Endothelial cell of hepatic sinusoid (primary cell): ENCODE data around the gene TIAM1.

Source experiments
- in situ Hi-C: cut with HindIII; loops from 2 replicates; pipeline ENCODE4 v1.10.0; 2017; ENCODE audit warnings: low sequenced_read_pairs

Gene TIAM1

DNA sequence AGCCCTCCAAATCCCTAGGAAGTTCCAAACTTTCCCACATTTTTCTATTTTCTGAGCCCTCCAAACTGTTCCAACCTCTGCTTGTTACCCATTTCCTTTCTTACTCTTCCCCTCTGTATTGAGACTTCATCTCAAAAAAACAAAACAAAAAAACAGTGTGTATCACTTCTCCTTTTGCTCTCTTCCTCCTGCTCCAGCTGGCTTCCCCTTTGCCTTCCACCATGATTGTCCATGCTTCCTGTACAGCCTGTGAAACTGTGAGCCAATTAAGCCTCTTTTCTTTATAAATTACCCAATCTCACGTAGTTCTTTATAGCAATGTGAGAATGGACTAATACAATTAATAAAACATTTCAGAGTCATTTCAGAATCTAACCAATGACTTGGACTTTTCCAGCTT, 236.2 kb downstream of the TIAM1 start:
- in situ Hi-C loops = loop anchor here (25.0 kb wide), 1 partner anchor 504 kb away; no protein-coding TSS in a partner anchor

DNA sequence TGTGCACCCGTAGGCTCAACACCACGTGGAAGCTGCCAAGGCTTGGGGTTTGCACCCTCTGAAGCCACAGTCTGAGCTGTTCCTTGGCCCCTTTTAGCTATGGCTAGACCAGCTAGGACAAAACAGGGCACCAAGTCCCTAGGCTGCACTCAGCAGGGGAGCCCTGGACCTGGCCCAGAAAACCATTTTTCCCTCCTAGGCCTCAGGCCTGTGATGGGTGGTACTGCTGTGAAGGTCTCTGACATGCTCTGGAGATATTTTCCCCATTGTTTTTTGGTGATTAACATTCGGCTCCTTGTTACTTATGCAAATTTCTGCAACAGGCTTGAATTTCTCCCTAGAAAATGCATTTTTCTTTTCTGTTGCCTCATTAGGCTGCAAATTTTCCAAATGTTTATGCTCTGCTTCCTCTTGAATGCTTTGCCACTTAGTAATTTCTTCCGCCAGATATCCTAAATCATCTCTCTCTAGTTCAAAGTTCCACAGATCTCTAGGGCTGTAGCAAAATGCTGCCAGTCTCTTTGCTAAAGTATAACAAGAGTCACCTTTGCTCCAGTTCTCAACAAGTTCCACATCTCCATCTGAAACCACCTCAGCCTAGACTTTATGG, 236.8 kb downstream of the TIAM1 start:
- in situ Hi-C loops = loop anchor here (25.0 kb wide), 1 partner anchor 505 kb away; no protein-coding TSS in a partner anchor

DNA sequence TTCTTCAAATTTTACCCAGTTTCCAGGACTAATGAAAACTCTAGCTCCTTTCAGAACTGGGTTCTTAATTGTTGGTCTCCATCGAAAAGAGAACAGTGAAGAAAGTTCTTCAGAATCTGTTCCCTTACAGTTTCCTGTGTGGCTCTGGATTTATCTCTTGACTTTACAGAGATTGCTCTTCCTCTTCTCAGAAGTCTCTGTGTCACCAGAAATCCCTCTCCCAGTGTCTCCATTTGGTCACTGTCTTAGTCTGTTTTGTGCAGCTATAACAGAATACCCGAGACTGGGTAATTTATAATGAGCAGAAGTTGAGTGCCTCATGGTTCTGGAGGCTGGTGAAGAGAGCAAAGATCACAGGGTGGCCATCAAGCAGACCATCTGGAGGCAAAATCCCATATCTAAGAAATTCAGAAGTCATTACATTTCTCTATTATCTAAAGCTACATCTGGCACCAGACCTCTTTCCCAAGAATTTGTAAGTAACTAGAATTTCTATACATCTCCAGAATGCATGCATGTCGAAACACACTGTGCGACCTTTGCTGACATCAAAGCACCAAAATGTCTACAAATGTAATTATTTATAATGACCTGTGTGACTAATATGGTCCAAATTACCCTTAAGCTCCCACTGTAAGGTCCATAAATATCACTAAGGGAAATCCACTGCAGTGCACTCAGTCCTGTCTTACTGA, 240.3 kb downstream of the TIAM1 start:
- in situ Hi-C loops = loop anchor here (25.0 kb wide), 1 partner anchor 509 kb away; no protein-coding TSS in a partner anchor

DNA sequence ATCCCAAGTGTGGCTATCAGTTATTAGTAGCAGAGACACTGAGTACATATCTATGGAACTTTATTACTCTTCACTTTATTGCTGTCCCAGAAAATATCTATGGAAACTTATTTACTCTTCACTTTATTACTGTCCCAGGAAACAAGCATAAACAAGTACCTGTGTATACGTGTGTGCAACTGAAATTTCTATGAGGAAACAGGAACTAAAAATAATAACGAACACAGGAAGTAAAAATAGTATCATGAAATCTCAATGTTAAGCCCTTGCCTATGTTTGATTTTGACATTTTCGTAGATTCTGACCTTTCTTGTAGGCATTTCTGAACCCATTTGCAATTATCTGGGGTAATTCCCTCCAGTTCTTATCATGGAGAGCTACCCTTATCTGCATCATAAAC, 240.9 kb downstream of the TIAM1 start:
- in situ Hi-C loops = loop anchor here (25.0 kb wide), 1 partner anchor 509 kb away; no protein-coding TSS in a partner anchor

DNA sequence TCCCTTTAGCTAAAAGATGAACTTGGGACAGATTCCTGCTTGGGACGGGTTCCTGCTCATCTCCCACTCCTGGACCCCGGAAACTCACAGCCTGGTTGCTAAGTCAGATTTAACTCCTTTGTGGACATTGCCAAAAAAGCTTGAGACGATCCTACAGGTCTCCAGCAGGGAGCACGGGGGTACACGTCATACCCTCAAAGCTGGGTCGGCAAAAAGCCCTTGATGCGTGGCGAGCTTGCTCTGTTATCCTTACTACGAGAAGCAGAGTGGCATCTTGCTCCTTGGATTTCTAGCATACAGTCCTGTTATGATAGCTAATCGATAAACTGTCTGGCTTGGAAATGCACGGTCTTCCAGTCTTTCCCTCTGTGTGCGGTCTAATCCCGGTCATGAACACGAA, 244.9 kb downstream of the TIAM1 start:
- in situ Hi-C loops = loop anchor here (5.0 kb wide), 1 partner anchor 73 kb away; no protein-coding TSS in a partner anchor

DNA sequence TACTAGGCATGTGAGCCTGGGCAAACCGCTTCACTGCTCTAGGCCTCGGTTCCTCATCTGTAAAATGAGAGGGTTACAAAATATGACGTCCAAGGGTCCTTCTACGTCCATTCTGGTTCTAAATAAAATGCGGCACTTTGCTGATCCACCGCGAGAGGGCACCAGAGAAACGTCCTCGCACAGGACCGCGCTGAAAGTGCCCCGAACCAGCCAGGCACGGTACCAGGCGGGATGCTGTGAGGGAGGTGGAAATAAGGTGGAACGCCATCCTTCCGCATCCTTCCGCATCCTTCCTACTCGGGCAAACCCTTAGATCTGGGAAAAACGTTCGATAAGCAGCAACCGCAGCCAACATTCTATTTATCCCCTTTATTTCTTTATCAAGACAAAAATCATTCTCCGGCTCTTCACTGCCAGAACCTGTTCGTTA, 245.5 kb downstream of the TIAM1 start:
- in situ Hi-C loops = loop anchor here (5.0 kb wide), 1 partner anchor 74 kb away; no protein-coding TSS in a partner anchor

DNA sequence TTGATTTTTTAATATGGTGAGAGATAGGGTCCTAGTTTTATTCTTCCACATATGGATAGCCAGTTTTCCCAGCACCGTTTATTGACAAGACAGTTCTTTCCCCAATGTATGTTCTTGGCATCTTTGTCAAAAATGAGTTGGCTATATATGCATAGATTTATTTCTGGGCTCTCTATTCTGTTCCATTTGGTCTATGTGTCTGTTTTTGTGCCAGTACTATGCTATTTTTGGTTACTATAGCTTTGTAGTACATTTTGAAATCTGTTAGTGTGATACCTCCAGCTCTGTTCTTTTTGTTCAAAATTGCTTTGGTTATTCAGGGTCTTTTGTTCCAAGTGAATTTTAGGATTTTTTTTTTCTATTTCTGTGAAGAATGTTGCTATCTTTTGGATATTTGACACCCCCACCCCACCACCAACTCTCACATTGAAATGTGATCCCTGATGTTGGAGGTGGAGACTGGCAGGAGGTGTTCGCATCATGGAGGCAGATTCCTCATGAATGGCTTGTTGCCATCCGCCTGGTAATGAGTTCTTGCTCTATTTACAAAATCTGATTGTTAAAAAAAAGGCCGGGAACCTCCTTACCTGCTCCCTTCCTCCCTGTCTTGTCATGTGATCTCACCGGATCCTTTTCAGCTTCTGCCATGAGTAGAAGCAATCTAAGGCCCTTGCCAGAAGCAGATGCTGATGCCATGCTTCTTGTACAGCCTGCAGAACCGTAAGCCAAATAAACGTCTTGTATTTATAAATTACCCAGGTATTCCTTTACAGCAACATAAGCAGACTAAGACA, 251.0 kb downstream of the TIAM1 start:
- in situ Hi-C loops = no loop called here

DNA sequence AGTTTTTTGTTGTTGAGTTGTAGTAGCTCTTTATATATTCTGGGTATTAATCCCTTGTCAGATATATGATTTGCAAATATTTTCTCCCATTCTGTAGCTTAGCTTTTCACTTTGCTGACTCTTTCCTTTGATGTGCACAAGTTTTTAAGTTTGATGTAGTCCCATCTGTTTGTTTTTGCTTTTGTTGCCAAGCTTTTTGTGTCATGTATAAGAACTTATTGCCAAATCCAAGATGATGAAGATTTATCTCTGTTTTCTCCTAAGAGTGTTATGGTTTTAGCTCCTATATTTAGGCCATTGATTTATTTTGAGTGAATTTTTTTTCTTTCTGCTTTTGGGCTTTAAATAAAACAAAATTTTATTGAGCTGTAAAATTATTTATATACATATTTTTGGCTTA, 253.7 kb downstream of the TIAM1 start:
- in situ Hi-C loops = no loop called here

DNA sequence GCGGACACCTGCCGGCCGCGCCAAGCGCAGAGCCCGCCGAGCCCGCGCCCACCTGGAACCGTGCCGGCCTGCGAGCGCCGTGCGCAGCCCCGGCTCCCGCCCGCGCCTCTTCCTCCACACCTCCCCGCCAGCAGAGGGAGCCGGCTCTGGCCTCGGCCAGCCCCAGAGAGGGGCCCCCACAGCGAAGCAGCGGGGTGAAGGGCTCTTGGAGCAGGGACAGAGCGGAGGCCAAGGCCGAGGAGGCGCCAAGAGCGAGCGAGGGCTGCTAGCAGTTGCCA, 255.6 kb downstream of the TIAM1 start:
- in situ Hi-C loops = no loop called here

DNA sequence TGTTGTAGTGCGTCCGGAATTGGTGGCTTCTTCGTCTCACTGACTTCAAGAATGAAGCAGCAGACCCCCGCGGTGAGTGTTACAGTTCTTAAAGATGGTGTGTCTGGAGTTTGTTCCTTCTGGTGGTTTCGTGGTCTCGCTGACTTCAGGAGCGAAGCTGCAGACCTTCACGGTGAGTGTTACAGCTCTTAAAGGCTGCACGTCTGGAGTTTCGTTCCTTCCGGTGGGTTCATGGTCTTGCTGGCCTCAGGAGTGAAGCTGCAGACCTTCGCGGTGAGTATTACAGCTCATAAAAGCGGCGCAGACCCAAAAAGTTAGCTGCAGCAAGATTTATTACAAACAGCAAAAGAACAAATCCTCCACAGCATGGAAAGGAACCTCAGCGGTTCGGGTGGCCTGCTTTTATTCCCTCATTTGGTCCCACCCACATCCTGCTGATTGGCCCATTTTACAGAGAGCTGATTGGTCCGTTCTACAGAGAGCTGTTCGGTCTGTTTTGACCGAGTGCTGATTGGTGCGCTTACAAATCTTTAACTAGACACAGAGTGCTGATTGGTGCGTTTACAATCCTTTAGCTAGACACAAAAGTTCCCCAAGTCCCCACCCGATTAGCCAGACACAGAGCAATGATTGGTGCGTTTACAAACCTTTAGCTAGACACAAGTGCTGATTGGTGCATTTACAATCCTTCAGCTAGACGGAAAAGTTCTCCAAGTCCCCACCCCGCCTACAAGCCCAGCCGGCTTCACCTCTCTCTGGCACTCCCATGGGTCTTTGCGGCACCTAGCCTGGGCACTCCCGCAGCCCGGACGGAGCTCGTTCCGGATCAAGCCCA, 256.2 kb downstream of the TIAM1 start:
- in situ Hi-C loops = no loop called here

DNA sequence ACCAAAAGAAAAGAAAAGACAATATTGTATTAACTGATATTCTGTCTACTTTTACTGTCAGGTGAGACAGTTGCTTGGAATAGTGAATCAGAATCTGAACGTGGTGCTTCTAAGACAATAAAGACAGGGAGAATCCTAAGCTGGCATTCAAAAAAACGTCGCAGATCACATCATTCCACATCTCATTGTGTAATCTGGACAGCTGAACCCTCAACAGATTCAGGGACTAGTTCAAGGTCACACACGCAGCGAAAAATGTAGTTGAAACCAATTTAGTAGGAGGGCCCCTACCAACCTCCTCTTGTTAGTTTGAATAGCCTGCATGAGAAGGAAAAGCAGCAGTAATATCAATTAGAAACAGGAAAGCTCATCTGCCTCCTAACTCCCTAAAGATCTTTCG, 259.4 kb downstream of the TIAM1 start:
- in situ Hi-C loops = no loop called here

DNA sequence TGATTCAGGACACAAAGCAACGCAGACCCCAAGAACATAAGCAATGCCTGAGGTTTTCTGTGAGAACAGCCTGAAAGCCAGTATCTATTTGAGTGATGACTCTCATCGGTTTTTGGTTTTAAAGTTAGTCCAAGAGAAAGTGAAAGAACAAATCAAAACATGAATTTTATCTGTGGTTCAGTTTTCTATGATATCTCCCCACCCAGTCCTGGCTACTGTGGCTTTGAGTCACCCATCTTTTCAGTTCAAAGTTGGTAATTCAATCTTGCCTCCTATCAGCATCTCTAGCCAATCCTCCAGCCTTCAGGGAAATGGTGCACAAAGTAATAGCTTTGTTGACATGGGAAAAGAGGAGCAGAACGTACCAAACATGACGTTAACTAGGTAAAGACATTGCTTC, 265.3 kb downstream of the TIAM1 start:
- in situ Hi-C loops = no loop called here

DNA sequence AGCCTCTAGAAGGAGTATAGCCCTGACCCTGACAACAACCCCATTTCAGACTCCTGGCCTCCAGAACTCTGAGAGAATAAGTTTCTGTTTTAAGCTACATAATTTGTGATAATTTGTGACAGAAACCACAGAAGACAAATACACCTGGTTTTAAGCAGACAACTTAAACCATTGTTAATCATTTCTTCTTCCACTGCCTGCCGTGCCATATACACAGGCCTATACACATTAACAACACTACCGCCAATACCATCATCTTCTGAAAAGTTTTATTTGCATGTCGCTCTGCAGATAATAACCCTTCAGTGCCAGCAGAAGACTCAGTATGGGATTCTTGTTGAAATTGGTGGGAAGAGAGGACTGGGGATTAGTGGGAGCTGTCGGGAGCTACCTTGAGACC, 265.8 kb downstream of the TIAM1 start:
- in situ Hi-C loops = no loop called here

DNA sequence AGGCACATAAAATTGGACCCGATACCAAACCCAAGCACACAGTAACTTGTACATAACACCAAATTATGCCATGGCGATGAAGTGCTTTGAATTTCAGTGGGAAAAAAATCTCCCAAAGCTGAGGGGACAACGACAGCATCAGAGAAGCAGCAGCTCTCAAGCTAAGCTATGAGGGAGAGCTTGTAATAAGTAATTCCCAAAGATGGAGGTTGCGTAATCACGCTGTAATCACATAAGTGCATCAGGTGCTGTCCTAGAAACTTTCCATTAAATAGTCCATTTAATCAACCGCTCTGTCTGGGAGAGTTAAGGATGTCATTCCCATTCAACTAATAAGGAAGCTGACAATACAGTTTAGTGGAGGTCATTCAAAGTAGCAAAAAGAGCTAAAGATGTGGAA, 268.2 kb downstream of the TIAM1 start:
- in situ Hi-C loops = no loop called here

DNA sequence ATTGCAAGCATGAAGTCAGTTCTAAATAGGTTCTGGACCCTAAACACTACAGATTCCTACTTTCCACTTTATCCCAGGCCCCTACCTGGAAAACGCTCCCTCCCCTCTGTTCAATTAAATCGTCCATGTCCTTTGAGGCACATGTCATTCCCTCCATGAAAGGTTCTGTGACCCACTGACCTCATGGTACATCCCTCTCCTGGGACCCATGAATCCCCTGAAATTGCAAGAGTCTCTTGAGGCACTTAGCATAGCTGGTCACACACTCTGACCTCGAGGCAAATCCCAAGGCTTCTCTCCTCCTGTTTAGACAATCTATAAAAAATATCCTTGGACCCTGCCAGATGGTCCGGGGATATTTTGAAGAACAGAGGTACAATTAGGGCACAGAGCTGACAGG, 271.5 kb downstream of the TIAM1 start:
- in situ Hi-C loops = no loop called here
